Measurements from ENCODE around the gene SUPT4H1.

GRCh38 chr17:58360296-58361063 lies 8.5 kb upstream of the SUPT4H1 start:
- no peak for TF ChIP-seq CTCF (IDR thresholded peaks at IDR 0.05)
- TF ChIP-seq EZH2 (IDR thresholded peaks at IDR 0.05; ENCODE audit: borderline replicate concordance, insufficient read depth, low read depth, low read length, poor library complexity, severe bottlenecking): no peak
